Muscle of arm (tissue), 12 donors: Measurements from ENCODE around the gene CSAD. TPM values are rescaled to one million over a fixed set of nuclear protein-coding genes. Genes with fewer than 3 reads are reported as not detected.
"Not testable (repeated sequence)": the region's sequence is repeated elsewhere in the genome, so short reads cannot be mapped to it uniquely, and the experiment has no call there.

Experiments
- DNase-seq: peaks from one replicate; pipeline ENCODE4 v3.0.0-alpha.2; 2013
- polyA plus RNA-seq, 12 donors: library from polyadenylated mRNA; unstranded; fragments of 120-200 nt; gene quantifications; one replicate each; pipeline ENCODE4 v1.2.1, GENCODE V29; 2013; ENCODE audit not compliant: insufficient read length in 12 of 12

The CSAD gene
- polyA plus RNA-seq, 12 donors = 12.8 to 88.6 (median 39.1) TPM; not detected in 1

DNA sequence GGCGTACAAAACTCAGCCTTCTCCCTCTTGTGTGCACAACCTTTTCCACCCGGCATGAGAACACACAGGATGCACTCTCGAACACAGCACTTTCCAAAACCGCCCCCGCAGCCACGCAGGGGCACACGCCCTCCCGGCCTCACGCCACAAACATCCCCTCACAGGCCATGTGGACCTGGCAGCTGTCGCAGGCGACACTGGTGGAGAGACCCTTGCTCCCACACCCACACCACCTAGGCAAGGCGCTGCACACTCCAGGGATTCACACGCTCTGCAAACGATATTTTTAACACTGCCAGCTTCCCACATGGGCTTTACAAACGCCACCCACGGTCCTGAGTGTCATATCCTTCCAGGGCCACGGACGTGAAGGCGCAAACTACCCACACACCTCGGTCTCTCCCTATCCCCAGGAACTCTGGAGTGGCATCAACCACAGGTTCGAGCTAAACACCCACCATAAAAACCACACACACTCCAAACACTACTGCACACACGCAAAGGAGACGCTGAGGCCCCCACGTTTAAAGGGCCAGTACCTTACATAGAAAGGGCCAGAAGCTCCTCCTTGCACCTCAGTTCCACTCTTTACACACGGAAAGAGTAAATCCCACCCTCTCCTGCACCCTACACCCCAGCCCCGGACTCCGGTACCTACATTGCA is 38.7 kb upstream of the CSAD start:
- no peak for DNase-seq

DNA sequence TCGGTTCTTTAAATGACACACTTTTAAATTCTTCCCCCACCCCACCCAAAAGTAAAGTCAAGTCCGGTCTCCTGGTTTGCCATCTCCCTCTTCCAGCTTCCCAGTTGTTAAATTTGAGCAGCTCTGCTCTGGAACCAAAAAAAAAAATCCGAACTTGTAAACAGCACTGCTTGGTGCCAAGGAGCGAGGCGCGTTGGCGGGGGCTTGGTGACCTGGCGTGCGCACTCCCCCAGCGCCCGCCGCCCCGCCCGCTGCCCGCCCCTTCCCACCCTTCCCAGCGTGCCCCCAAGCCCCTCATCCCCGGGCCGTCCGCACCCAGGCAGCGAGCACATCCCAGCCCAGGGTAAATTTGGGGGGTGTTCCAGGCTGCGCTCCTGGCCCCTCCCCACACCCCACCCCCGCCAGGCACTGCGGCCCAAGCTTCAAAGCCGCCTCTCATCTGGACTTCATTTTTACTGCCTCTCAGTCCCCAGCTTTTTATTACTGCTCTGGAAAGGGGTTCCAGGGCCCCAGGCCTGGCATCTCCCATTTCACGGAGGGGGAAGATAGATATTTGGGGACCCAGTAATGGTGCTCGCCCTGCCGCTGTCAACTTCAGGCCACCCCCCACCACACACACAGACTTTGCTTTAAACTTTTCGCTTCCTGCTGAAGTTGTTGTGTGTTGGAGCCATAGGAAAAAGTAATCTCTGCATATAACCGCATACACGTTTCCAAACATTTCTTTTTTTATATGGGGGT is 38.0 kb upstream of the CSAD start:
- no peak for DNase-seq

DNA sequence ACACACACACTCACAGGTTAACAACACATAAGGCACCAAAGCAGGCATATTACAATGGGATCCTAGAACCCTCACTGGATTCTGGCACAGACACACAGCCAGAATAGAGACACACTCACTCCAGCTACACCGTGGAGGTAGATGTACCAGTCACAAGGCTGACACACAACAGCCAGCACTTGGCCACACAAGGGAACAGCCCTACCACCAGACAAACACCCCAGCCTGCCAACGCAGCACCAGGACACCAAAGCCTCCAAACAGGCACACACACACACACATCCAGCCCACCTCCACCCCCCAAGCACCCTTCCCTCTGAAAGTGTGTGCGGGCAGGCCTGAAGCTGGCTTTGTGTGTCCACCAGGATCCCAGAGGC is 37.2 kb upstream of the CSAD start:
- DNase-seq = no peak

DNA sequence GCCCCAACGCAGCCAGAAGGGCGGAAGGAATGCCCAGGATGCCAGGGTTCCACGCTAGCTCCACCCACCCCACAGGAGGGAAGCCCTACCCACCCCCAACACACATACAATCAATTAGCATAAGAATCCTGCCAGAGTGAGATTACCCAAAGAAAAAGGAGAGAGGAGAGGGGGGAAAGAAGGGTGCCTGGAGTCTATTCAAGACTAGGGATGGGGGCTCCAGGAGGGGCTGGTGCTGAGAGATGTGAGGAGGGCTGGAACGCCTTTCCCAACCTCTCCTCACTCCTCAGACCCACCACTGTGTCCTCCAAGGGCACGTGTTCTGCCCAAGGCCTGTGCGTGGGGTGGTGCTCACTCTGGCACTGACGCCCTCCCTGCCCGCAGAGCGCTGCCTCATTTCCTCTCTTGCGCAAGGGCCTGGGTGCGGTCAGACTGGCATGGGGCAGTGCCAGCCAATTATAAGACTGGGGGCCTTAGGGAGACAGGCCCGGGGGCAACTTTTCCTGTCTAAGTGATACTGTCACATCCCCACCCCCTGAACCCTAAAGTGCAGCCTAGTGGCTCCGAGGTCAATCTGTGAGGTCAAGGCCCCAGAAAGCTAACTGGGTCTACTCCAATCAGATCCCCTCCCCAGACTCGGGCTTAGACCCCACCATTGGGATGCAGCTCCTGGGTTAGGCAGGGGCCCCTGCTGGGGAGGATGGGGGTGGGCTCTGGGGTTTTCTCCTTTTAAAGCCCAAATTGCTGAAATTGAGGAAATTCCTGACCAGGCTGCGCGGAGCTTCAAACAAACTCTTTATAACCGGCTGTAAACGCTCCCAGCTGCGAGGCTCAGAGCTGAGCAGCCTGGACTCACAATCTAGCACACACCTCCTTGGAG is 36.6 kb upstream of the CSAD start:
- DNase-seq = no peak

DNA sequence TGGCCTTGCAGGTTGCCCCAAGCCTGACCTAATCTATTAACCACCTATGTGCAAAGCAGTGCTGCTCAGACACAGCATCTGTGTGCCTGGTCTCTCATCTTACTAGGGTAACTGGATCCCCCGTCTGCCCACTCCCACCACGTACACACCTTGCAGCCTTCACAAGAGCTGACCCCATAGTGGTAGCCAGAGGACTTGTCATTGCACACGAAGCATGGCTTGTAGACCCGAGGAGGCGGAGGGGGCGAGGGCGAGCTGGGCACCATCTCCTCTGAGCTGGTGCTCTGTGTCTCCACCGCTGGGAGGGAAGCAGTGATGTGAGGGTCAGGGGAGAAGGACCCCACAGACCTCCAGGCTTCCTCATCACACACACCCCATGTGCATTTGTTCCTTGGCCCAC is 34.8 kb upstream of the CSAD start:
- no peak for DNase-seq

DNA sequence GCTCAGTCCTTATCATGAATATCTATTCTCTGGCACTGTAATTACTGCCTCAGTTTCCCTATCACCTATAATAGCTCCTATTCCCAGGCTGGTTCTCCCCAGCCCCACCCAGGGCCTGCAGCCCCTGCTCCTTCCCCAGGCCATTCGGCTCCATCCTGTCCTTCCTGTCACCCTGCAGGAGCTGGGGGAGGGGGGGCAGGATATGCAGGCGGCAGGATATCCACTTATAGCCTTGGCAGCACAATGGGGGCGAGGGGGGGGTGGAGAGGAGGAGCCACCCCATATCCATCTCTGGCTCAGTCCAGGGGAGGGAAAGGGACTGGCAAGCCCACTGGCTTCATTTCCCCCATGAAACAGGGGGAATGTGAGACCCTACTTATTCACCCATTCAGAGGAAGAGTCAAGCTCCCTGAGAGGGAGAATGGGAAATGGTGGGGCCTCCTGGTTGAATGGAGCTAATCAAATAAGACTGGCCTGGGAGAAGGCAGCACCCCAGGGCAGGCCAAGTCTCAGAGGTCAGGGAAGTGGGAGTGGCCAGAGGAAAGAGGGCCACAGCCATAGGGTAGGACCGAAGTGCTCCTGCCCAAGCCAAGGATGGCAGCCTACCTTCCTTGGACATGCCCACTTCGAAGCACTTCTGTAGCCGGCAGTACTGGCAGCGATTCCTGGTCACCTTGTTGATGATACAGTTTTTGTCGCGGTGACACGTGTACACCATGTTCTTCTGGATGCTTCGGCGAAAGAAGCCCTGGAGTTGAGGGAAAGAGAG is 34.1 kb upstream of the CSAD start:
- no peak for DNase-seq

DNA sequence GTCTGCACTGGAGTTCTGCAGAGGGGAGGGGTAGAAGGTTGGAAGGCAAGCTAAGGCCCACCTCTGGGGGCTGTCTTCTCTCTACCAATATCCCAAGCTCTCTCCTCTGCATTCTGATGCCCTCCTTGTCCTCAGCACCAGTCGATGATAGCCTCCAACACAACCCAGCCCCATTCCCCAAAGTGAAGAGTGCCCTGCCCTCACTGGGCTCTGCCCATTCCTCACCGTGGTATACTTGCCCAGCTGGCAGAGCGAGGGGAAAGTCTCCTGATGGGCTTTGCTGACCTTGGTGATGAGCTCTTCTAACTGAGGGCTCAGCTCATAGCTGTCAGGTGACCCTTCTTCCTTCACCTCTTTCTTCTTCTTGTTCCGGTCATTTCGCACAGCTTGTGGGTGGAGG is 33.5 kb upstream of the CSAD start:
- DNase-seq = no peak

DNA sequence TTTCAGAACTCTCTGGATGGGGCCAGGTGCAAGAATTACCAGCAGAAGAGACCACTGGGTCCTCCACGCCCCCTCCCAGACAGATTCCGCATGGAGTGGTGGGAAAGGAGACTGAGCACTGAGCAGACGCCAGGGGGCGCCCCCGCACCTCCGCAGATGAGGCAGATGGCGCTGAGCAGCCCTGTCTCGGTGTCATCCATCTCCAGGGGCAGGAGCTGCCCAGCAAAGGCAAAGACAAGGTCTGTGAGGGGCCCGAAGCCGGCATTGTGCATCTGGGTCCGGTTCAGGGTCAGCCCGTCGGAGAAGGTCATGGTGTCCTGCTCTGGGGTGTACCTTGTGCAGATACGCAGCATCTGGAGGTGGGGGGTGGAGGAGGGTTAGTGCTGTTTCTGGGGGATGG is 32.6 kb upstream of the CSAD start:
- DNase-seq = peak; percentile 80

DNA sequence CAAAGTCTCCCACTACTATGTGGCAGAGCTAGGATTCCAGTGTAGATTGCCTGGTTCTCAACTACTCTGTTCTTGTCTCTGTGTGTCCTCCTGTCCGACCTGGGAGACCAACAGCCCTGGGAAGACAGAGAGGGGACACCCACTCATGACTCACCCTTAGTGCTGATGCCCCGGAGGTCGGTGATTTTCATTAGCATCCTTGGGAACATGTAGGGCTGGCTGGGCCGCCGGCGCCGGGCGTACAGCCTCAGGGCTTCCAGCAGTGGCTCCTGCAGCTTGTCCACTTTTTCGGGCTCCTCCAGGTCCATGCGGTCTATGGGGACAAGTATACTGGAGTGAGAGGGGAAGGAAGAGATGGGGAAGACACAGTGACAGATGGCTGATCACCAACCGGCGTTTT is 32.2 kb upstream of the CSAD start:
- no peak for DNase-seq

DNA sequence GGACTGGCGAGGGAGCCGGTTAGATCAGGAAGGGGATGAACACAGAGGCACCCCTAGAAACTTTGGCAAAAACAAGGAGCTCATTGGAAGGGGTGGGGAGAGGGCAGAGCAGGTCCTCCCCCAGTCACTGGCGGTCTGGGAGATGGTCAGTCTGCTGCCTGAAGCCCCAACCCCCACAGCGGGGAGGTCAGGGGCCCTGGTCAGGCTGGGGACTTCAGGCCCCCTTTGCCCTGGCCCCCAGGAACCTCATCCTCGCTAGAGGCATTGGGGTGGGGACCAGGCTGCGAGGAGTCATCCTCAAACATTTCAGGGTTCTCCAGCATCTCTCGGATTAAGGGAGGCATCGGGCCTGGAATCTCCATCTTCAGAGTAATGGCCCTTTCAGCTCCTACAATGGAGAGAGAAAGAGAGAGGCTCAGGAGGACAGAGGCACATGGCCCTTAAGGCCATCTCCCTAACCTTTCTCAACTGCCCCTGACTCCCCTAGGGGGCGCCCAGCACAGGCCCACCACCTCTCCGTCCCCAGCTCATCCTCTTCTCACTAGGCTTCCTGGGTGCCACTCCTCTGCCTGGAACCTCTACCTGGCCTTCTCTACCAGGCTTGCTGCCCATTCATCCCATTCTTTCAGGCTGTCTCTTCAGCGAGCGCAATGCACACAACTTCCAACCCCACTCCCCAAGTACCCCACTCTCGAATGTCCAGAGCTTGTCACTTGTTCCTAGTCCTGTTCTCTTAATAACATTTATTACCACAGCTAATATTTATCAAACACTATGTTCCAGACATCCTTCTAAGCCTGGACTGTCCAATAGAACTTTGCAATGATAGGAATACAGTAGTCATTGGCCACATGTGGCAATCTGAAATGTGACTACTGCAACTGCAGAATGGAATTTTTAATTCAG is 31.0 kb upstream of the CSAD start:
- DNase-seq = no peak

DNA sequence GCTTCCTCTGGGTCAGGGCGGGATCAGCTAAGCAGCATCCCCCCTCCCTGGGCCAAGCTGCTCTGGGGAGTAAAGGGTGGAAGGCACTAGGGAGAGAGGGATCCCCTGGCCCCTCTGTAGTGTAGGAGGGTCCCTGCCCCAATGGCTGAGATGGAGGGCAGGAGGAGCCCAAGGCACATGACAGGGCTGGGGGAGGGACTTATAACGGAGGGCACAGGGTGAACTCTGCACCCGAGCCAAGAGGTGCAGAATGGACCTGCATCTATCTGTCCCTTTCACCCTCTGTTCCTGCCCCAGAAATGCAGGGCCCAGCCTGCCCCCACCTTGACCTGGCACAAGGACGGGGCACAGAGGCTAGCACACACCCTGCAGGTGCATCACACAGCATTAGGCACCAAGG is 30.1 kb upstream of the CSAD start:
- DNase-seq = no peak

DNA sequence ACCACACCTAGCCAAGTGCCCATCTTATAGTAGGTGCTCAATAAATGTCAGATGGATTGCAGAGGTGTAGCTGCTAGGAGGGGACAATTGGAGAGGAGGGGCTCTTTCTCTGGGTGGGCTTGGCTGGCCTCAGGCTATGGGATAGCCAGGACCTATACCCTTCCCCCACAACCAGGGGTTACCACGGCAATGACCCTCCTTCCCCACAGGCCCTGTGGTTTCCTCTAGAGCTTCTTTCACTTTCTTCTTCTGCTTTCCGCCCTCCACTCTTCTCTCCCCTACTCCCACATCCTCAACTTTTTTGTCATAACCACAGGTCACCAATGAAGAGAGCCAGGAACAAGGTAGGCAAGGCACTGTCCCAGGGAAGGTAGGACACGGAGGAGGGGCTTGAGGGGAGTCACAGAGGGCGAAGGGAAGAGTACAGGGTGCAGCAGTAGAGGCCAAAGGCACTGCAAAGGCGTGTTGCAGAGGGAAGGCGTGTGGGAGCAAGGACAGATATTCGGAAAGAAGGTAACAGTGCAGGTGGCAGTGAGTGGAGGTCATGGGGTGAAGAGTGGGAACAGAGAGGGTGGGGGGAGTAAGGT is 28.2 kb upstream of the CSAD start:
- no peak for DNase-seq

DNA sequence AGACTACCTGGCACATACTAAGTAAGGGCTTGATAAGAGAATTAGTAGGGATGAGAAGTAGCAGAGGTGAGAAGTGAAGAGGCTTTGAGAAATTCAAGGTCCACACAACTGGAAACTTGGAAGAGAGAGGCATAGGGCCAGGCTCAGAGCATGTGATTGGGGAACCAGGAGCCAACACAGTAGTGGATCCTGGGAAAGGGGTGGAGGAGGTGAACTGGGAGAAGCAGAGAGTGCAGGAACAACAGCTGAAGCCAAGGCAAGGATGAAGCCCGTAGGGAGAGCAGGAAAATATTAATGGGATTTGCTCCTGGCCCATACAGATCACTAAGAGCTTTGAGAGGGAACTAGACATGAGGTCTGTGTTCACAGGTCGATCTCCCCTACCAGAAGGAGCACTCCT is 27.7 kb upstream of the CSAD start:
- DNase-seq = no peak

DNA sequence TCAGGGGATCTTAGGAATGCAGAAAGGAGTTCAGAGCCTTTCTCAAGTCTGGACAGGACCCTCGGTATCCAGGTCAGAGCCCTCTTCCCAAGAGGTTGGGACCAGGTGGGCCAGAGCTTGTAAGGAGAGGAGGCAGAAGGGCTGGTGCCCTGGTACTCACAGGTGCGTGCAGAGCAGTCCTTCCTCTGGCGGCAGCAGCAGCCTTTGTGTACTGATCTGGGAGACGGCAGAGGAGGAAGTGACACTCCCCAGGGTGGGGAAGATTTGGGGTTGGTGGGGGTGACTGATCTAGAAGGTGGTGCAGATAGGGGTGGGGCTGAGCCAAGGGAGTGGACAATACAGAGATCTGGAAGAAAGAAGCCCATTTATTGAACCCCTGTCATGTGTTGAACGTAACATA is 26.3 kb upstream of the CSAD start, which contains the start of gene ITGB7:
Gene ITGB7, minus strand, starts transcription at position 210 of the 400 bp plus-strand sequence. CDS start 6,808 bp downstream, outside the sequence.
- DNase-seq = no peak

DNA sequence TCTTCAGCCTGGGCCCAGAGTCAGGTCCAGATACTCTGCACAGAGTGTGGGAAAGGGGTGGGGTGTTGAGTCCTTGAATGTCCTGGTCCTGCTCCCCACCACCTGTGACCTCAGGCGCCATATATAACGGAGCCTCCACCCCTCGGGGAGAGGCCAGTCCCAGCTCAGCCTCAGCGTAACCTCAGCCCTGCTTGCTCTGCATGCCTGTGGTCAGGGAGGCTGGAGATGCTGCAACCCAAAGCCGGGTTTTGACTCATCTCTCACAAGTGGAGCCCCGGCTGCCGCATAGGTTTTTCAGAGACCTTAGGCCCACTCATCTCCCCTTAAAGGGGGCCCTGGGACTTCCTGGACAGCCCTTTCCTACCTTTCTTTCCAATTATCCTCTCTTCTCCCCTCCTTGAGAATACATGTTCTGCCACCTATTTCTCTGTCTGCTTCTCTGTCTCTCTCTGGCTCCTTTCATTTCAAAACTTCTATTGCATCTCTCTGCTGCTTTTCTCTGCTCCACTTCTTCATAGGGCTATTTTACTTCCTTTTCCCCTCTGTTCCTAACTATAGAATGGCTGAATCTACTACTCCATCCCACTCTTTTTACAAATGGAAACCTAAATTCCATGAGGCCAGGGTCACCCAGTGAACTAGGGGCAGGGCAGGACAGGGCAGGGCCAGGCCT is 25.2 kb upstream of the CSAD start:
- no peak for DNase-seq

DNA sequence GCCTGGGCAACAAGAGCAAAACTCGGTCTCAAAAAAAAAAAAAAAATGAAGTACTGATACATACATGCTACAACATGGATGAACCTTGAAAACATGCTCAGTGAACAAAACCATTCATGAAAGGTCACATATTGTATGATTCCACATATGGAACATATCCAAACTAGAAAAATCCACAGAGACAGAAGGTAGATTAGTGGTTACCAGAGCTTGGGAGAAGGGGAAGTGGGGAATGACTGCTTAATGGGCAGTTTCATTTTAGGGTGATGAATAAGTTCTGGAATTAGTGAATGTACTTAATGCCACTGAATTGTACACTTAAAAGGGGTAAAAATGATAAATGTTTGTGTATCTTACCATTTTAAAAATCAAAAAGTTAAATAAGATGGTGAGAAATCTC is 23.6 kb upstream of the CSAD start:
- no peak for DNase-seq

DNA sequence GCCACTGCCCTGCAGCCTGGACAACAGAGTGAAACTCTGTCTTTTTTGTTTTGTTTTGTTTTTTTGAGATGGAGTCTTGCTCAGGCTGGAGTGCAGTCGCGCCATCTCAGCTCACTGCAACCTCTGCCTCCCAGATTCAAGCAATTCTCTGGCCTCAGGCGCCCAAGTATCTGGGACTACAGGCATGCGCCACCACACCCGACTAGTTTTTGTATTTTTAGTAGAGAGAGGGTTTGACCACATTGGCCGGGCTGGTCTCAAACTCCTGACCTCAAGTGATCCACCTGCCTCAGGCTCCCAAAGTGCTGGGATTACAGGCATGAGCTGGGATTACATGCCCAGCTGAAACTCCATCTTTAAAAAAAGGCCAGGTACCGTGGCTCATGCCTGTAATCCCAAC is 21.6 kb upstream of the CSAD start:
- DNase-seq = not testable (repeated sequence)

DNA sequence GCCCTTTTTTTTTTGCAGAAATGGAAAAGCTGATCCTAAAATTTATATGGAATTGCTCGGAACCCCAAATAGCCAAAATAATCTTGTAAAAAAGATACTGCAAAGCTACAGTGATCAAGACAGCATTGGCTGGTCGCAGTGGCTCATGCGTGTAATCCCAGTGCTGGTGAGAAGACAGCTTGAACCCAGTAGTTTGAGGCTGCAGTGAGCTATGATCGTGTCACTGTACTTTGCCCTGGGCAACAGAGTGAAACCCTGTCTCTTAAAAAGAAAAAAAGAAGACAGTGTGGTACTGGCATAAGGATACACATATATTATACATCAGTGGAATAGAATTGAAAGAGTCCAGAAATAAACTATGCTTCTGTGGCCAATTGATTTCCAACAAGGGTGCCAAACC is 20.9 kb upstream of the CSAD start:
- no peak for DNase-seq

DNA sequence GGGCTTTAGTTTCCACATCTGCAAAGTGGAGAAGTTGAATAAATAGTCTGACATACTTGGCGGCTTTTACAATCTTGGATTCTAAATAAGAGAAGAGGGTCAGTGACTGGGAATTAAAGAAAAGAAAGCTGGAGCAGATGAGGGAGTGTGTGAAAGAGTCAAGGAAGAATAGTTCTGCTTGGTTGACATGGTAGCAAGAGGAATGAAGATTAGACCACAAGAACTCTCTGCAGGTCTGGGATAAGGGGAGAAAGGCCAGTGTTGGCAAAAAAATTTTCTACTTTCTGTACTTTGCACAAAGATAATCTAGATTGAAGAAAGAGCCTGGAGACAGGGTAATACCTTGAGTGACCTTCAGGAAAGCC is 20.4 kb upstream of the CSAD start:
- DNase-seq = no peak
